ENCODE results near the gene EPN1. TPM values are rescaled to one million over a fixed set of nuclear protein-coding genes. Genes with fewer than 3 reads are reported as not detected.

Gene EPN1
- total and polyA plus RNA-seq, 2 donors from 2014 or later: 138 to 145 TPM

DNA sequence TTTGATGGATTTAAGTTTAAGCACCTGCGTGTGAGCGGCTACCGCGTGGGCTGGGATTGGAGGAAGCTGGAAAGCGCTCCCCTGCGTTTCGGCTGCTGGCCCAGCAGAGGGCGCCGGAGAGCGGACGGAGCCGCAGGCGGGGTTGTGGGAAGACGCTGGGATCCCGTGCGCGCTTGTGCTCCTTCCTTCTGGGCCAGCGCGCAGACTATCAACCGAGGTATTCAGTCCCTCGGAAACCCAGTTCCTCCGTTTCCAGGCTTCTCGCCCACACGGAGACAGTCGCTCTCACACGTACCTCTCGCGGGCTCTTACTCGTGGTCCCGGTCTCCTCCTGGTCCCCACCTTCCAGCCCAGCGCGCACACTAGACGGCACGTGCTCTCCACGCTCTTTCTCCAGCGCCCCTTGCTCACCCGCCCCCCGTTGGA, 28.8 kb downstream of the EPN1 start:
- Histone ChIP-seq H3K4me1 (ENCODE audit: control insufficient read depth in 2 of 3, insufficient read depth in 2 of 3, low read depth in 1 of 3, low read length in 3 of 3) (no peaks in the 10 kb centered on the region), H3K4me3 (ENCODE audit: low read length in 3 of 3) (no peak overlapping the region), H3K9me3 (ENCODE audit: control insufficient read depth in 2 of 3, insufficient read depth in 1 of 3, low read length in 3 of 3) (no peaks in the 10 kb centered on the region), H3K27ac (ENCODE audit: low read depth in 2 of 2, low read length in 2 of 2) (no peak overlapping the region), H3K9ac (ENCODE audit: low read length in 3 of 3) (no peak overlapping the region), H3K27me3 (ENCODE audit: control insufficient read depth, insufficient read depth, low read length) (no peaks in the 10 kb centered on the region), H3K36me3 (ENCODE audit: control insufficient read depth in 2 of 3, insufficient read depth in 3 of 3, low read length in 3 of 3) (peaks cover 0 to 4% (median 0%) of the 10 kb centered on the region in 3 donors)
- FAIRE-seq: no peak
- DNase-seq: peak in 4 of 5 donors; percentile 40 to 68 (median 59)
- peak; percentile 69 for TF ChIP-seq CTCF (IDR thresholded peaks at IDR 0.05; ENCODE audit: borderline replicate concordance, extremely low read depth, insufficient read depth)
- intact Hi-C loops (cut with DNase I): no loop called here

DNA sequence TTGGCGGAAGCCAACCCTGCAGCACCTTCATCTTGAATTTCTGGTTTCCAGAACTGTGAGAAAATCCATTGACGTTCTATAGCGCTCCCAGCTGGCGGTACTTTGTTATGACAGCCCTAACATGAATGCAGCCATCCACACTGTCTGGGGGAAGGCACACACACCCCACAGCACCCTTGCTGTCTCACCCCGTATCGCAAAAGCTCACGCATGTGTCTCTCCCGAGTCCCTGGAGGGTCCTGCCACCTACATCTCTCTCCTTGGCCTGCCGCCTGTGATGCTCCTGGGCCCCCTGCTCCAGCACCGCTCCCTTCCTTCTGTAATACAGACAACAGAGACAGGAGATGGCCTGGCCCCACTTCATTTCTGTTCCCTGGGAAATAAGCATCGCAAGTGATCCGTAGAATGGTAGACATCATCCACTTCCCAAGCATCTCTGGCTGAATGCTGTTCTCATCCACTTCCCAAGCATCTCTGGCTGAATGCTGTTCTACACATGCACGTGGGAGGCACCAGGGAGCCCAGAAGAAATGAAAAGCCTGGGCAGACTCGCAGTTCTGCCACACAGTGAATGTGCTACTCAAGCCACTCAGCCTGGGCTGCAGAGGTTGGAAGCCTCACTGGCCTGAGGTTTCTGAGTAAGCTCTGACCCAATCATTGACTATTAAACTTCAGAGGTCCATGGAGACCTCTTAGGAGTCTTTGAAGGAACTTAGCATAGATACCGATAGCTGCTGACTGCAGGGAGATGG, 29.6 kb downstream of the EPN1 start:
- Histone ChIP-seq H3K4me3 (ENCODE audit: low read length in 3 of 3) (no peak overlapping the region), H3K9me3 (ENCODE audit: control insufficient read depth in 2 of 3, insufficient read depth in 1 of 3, low read length in 3 of 3) (no peaks in the 10 kb centered on the region), H3K27ac (ENCODE audit: low read depth in 2 of 2, low read length in 2 of 2) (no peak overlapping the region), H3K9ac (ENCODE audit: low read length in 3 of 3) (no peak overlapping the region), H3K27me3 (ENCODE audit: control insufficient read depth, insufficient read depth, low read length) (no peaks in the 10 kb centered on the region), H3K36me3 (ENCODE audit: control insufficient read depth in 2 of 3, insufficient read depth in 3 of 3, low read length in 3 of 3) (peaks cover 0 to 4% (median 0%) of the 10 kb centered on the region in 3 donors), H3K4me1 (ENCODE audit: control insufficient read depth in 2 of 3, insufficient read depth in 2 of 3, low read depth in 1 of 3, low read length in 3 of 3) (no peaks in the 10 kb centered on the region)
- TF ChIP-seq CTCF (IDR thresholded peaks at IDR 0.05; ENCODE audit: borderline replicate concordance, extremely low read depth, insufficient read depth): no peak
- FAIRE-seq (no peak), DNase-seq (peak in 2 of 5 donors; percentile 7 to 28)
- intact Hi-C loops (cut with DNase I): no loop called here

- no peaks in the 10 kb centered on the region for H3K27me3 ChIP-seq (ENCODE audit: control insufficient read depth, insufficient read depth, low read length)
- no peaks in the 10 kb centered on the region for H3K4me1 ChIP-seq (ENCODE audit: control insufficient read depth in 2 of 3, insufficient read depth in 2 of 3, low read depth in 1 of 3, low read length in 3 of 3)
- DNase-seq (no peak), FAIRE-seq (no peak)
- H3K9ac ChIP-seq (ENCODE audit: low read length in 3 of 3): no peak overlapping the region
- no peak for TF ChIP-seq CTCF (IDR thresholded peaks at IDR 0.05; ENCODE audit: borderline replicate concordance, extremely low read depth, insufficient read depth)
- H3K27ac ChIP-seq (ENCODE audit: low read depth in 2 of 2, low read length in 2 of 2): no peak overlapping the region
- H3K9me3 ChIP-seq (ENCODE audit: control insufficient read depth in 2 of 3, insufficient read depth in 1 of 3, low read length in 3 of 3): no peaks in the 10 kb centered on the region
- no peak overlapping the region for H3K4me3 ChIP-seq (ENCODE audit: low read length in 3 of 3)
- no peaks in the 10 kb centered on the region for H3K36me3 ChIP-seq (ENCODE audit: control insufficient read depth in 2 of 3, insufficient read depth in 3 of 3, low read length in 3 of 3)
- intact Hi-C loops (cut with DNase I): no loop called here
Measured at GRCh38 chr19:55705972-55706371, 30.9 kb downstream of the EPN1 start.
